Ishikawa (cell line): ENCODE data around the gene ADAMTS16.

Experiments
- EP300 ChIP-seq: IDR thresholded peaks from 2 replicates; pipeline ENCODE4 v1.6.1; 2012; ENCODE audit warnings: borderline replicate concordance
- MAX ChIP-seq: IDR thresholded peaks from 2 replicates; pipeline ENCODE4 v1.6.1; 2012
- REST ChIP-seq: IDR thresholded peaks from 2 replicates; pipeline ENCODE4 v1.6.1; 2012; ENCODE audit warnings: low read depth, mild to moderate bottlenecking
- TEAD4 ChIP-seq: IDR thresholded peaks from 2 replicates; pipeline ENCODE4 v1.6.1; 2012

DNA sequence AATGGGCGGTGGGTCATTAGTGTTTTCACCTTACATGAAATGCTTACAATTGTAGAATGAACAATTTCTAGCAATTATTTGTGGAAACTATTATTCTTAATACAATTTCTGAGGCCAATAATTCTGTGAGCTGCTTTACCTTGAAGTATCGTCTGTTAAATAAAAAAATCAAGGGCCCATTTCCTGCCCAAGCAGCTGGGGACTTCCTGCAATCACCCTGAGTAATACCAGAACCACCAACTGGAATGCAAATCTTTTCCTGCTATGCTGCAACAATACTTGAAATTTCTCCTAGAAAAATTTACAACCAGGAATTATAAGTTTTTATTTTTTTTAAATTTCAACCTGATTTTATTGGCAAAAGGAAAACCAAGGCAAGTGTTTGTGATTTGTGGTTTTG is 52.6 kb downstream of the ADAMTS16 start:
- no peak for TF ChIP-seq EP300
- no peak for TF ChIP-seq TEAD4
- TF ChIP-seq MAX = no peak
- TF ChIP-seq REST = no peak
